ENCODE measurements around the gene MTMR11. TPM values are rescaled to one million over a fixed set of nuclear protein-coding genes. Genes with fewer than 3 reads are reported as not detected.
A peak's percentile ranks its signal among the peaks of the same experiment; 100 is the strongest.

MTMR11 gene
- total and polyA plus RNA-seq, 2 of the 13 experiments (the other 11 are each of a cell fraction or from before 2014, with no cell fraction given), result 0.49 to 2.8 TPM

- TF ChIP-seq UBTF (CRISPR knock-in tag; IDR thresholded peaks at IDR 0.05) (peak; percentile 62), DNMT1 (CRISPR knock-in tag; IDR thresholded peaks at IDR 0.05) (no peak), ERF (CRISPR knock-in tag; IDR thresholded peaks at IDR 0.05) (peak; percentile 84), IRF2 (CRISPR knock-in tag; IDR thresholded peaks at IDR 0.05) (peak; percentile 89), ELF4 (CRISPR knock-in tag; IDR thresholded peaks at IDR 0.05; ENCODE audit: borderline replicate concordance) (peak; percentile 28; the same call in 1 of the 2 replicates), PHF21A (CRISPR knock-in tag; IDR thresholded peaks at IDR 0.05) (no peak), ZBTB2 (CRISPR knock-in tag; IDR thresholded peaks at IDR 0.05; ENCODE audit: low read depth) (0 out of 2 replicates have a peak, but pooled peaks have one; percentile 49), KMT2A (CRISPR knock-in tag; IDR thresholded peaks at IDR 0.05) (peak; percentile 89), ZNF607 (CRISPR knock-in tag; IDR thresholded peaks at IDR 0.05; ENCODE audit: borderline replicate concordance) (peak; percentile 62), RFX1 (IDR thresholded peaks at IDR 0.05) (peak; percentile 40; the same call in 1 of the 2 replicates), ZNF253 (CRISPR knock-in tag; IDR thresholded peaks at IDR 0.05; ENCODE audit: borderline replicate concordance) (no peak), NCOA2 (CRISPR knock-in tag; IDR thresholded peaks at IDR 0.05) (no peak), E2F1 (CRISPR knock-in tag; IDR thresholded peaks at IDR 0.05) (peak; percentile 79), RARG (CRISPR knock-in tag; IDR thresholded peaks at IDR 0.05; ENCODE audit: low read depth) (no peak), ZFX (CRISPR knock-in tag; IDR thresholded peaks at IDR 0.05; ENCODE audit: low read depth) (peak; percentile 89), MNT (IDR thresholded peaks at IDR 0.05) (no peak), ZNF552 (CRISPR knock-in tag; IDR thresholded peaks at IDR 0.05; ENCODE audit: borderline replicate concordance) (no peak), ONECUT2 (CRISPR knock-in tag; IDR thresholded peaks at IDR 0.05) (no peak), TBX2 (CRISPR knock-in tag; IDR thresholded peaks at IDR 0.05; ENCODE audit: borderline replicate concordance) (peak; percentile 54; the same call in 1 of the 2 replicates), FOXA3 (CRISPR knock-in tag; IDR thresholded peaks at IDR 0.05) (peak; percentile 50; the same call in 1 of the 2 replicates), ETV5 (CRISPR knock-in tag; IDR thresholded peaks at IDR 0.05; ENCODE audit: borderline replicate concordance) (peak; percentile 34; the same call in 1 of the 2 replicates), ELF1 (CRISPR knock-in tag; IDR thresholded peaks at IDR 0.05) (peak; percentile 97), PBX2 (CRISPR knock-in tag; IDR thresholded peaks at IDR 0.05) (0 out of 2 replicates have a peak, but pooled peaks have one; percentile 13)
Observed at GRCh38 chr1:149927563-149928400, 8.9 kb downstream of the MTMR11 start, which contains the start of gene SF3B4 (continued).
